Common myeloid progenitor, CD34-positive (primary cell): ENCODE measurements around the gene SLC16A6.
"Not testable (repeated sequence)": the region's sequence is repeated elsewhere in the genome, so short reads cannot be mapped to it uniquely, and the experiment has no call there.

ENCODE experiments used
- CTCF ChIA-PET: fragments of 350-600 bp; sonication (Branson Sonifier 250); formaldehyde crosslinking; loops from one replicate; lab custom pipeline; 2021; ENCODE audit warnings: antibody characterized with exemption; lab: Charles Lee
- POLR2A ChIA-PET: fragments of 350-600 bp; sonication (Branson Sonifier 250); formaldehyde crosslinking; loops from one replicate; lab custom pipeline; 2021; ENCODE audit warnings: antibody characterized with exemption; lab: Charles Lee
- DNase-seq, 3 donors: peaks; one replicate each; pipeline versions ENCODE4 v3.0.0 to v3.0.0-alpha.2; 2013
- H3K27ac ChIP-seq, 2 experiments: 1 replicate in 1 of 2; 2 replicates in 1 of 2; pipeline ENCODE4 v1.7.0; 2013; ENCODE audit warnings: inconsistent platforms in 2 of 2, low read length in 2 of 2, mild to moderate bottlenecking in 2 of 2, low read depth in 1 of 2, moderate library complexity in 1 of 2; ENCODE audit not compliant: severe bottlenecking in 2 of 2, insufficient read depth in 1 of 2, poor library complexity in 1 of 2
- H3K27me3 ChIP-seq, 5 experiments: replicated peaks in 2 of 5; 1 replicate in 3 of 5; 2 replicates in 2 of 5; pipeline versions ENCODE4 v1.6.1 to v1.7.0; 2013; ENCODE audit warnings: low read length in 4 of 5, mild to moderate bottlenecking in 2 of 5, moderate library complexity in 2 of 5, inconsistent platforms in 1 of 5; ENCODE audit not compliant: insufficient read depth in 5 of 5, control insufficient read depth in 4 of 5
- H3K36me3 ChIP-seq, 4 experiments: 1 replicate in 2 of 4; 2 replicates in 2 of 4; pipeline versions ENCODE4 v1.6.1 to v1.7.0; 2013; ENCODE audit warnings: low read length in 3 of 4, control low read depth in 1 of 4, mild to moderate bottlenecking in 1 of 4; ENCODE audit not compliant: control insufficient read depth in 4 of 4, insufficient read depth in 4 of 4
- H3K4me1 ChIP-seq, 4 experiments: 1 replicate in 3 of 4; 2 replicates in 1 of 4; pipeline versions ENCODE4 v1.6.1 to v1.7.1; 2013; ENCODE audit warnings: low read length in 3 of 4, mild to moderate bottlenecking in 3 of 4, control low read depth in 1 of 4, inconsistent platforms in 1 of 4, moderate library complexity in 1 of 4; ENCODE audit not compliant: control insufficient read depth in 4 of 4, insufficient read depth in 4 of 4; ENCODE audit errors: control extremely low read depth in 1 of 4
- H3K4me3 ChIP-seq, 7 experiments: 1 replicate in 4 of 7; 2 replicates in 3 of 7; pipeline versions ENCODE4 v1.5.1 to v1.7.0; 2013; ENCODE audit warnings: mild to moderate bottlenecking in 7 of 7, low read length in 6 of 7, moderate library complexity in 6 of 7, inconsistent platforms in 2 of 7, low read depth in 2 of 7, control low read depth in 1 of 7; ENCODE audit not compliant: insufficient read depth in 4 of 7, control insufficient read depth in 1 of 7; ENCODE audit errors: extremely low read depth in 1 of 7
- H3K9me3 ChIP-seq, 5 experiments: 1 replicate in 4 of 5; 2 replicates in 1 of 5; pipeline versions ENCODE4 v1.6.1 to v1.7.1; 2013; ENCODE audit warnings: low read length in 4 of 5, mild to moderate bottlenecking in 2 of 5, inconsistent platforms in 1 of 5, low read depth in 1 of 5, moderate library complexity in 1 of 5; ENCODE audit not compliant: control insufficient read depth in 4 of 5, insufficient read depth in 2 of 5; ENCODE audit errors: control extremely low read depth in 1 of 5
- WGBS: methylation state at CpG from one replicate; pipeline ENCODE4 v1.1.5; 2013; ENCODE audit not compliant: insufficient coverage; 5-methylcytosine and 5-hydroxymethylcytosine counted together

The SLC16A6 gene

DNA sequence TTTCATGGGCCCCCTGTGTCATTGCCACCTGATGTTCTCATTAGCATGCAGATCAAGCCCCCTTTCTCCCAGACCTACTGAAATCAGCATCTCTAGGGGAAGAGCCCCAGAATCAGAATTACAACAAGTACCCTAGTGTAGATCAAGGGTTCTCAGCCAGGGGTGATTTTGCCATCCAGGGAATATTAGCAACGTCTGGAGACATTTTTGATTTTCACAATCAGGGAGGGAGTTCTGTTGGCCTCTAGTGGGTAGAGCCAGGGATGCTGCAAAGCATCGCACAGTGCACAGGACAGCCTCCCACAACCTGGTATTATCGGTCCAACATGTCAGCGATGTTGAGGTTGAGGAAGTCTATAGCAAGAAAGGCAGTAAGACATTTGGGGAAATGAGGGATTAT, 35.8 kb downstream of the SLC16A6 start:
- peaks cover 0 to 5% (median 2%) of the 10 kb centered on the region in 4 experiments for H3K36me3 ChIP-seq
- H3K4me1 ChIP-seq, result peaks cover 26 to 70% (median 55%) of the 10 kb centered on the region in 4 experiments
- no peak overlapping the region for H3K27ac ChIP-seq
- WGBS, result 93% methylated on average over 3 of the region's 4 CpGs
- no peaks in the 10 kb centered on the region for H3K9me3 ChIP-seq
- ChIA-PET CTCF (interaction anchor here (0.9 kb wide), 1 partner anchor 10 kb away, joined by 3 read pairs; no protein-coding TSS in a partner anchor), POLR2A (no interaction called here)
- H3K27me3 ChIP-seq, result no peaks in the 10 kb centered on the region
- H3K4me3 ChIP-seq, result peak overlapping the region in 1 of 7 experiments; percentile 52
- DNase-seq, result no peak

DNA sequence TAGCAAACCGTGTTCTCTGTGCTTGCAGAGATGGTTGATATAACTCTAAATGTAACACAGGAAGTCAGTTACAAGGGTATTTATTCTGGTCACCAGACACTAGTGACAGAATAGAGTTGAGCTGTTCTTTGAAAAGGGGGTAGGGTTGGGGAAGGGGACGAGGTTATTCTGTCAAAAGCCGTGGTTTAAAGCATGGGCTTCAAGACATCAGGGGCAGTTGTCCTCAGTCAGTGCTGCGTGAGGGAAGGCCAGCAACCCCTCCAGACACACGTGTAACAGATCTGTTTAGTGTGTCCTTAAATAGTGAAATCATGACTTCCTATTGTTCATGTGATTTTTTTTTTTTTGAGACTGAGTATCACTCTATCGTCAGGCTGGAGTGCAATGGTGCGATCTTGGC, 37.5 kb downstream of the SLC16A6 start:
- CTCF ChIA-PET, result interaction anchor here (1.2 kb wide), 2 partner anchors 17 to 49 kb away, joined by 3 read pairs; no protein-coding TSS in a partner anchor
- H3K27ac ChIP-seq, H3K9me3 ChIP-seq, POLR2A ChIA-PET, H3K36me3 ChIP-seq, DNase-seq, H3K27me3 ChIP-seq, H3K4me3 ChIP-seq: not testable (repeated sequence)
- H3K4me1 ChIP-seq, result peaks cover 24 to 74% (median 59%) of the 10 kb centered on the region in 4 experiments
- 45% methylated on average over 5 of the region's 7 CpGs for WGBS

GRCh38 chr17:68249354-68249765, 41.6 kb downstream of the SLC16A6 start:
- peak; percentile 36 to 77 (median 72) for DNase-seq
- Histone ChIP-seq H3K36me3 (peaks cover 0 to 2% (median 2%) of the 10 kb centered on the region in 4 experiments), H3K4me3 (no peak overlapping the region), H3K4me1 (peaks cover 4 to 46% (median 35%) of the 10 kb centered on the region in 4 experiments), H3K27ac (peak overlapping the region in 1 of 2 experiments; percentile 43), H3K27me3 (no peaks in the 10 kb centered on the region), H3K9me3 (no peaks in the 10 kb centered on the region)
- 10% methylated on average over 6 of the region's 7 CpGs for WGBS
- POLR2A ChIA-PET, result interaction anchor here (1.1 kb wide), 1 partner anchor 11 kb away, joined by 4 read pairs; no protein-coding TSS in a partner anchor
- CTCF ChIA-PET, result interaction anchor here (1.1 to 1.9 kb wide), 4 partner anchors 9 to 186 kb away, joined by 3 to 6 read pairs (median 4); no protein-coding TSS in a partner anchor

- H3K4me1 ChIP-seq, result peaks cover 4 to 43% (median 32%) of the 10 kb centered on the region in 4 experiments
- 23% methylated on average over 3 of the region's 5 CpGs for WGBS
- peak overlapping the region in 1 of 2 experiments; percentile 43 for H3K27ac ChIP-seq
- H3K9me3 ChIP-seq, result no peaks in the 10 kb centered on the region
- ChIA-PET CTCF (interaction anchor here (0.8 to 1.9 kb wide), 7 partner anchors 10 to 218 kb away, joined by 3 to 6 read pairs (median 3); no protein-coding TSS in a partner anchor), POLR2A (interaction anchor here (1.1 to 1.6 kb wide), 2 partner anchors 10 to 12 kb away, joined by 4 to 8 read pairs; no protein-coding TSS in a partner anchor)
- peaks cover 0 to 2% (median under 1%) of the 10 kb centered on the region in 4 experiments for H3K36me3 ChIP-seq
- peak in 2 of 3 donors; percentile 64 to 73 for DNase-seq
- no peaks in the 10 kb centered on the region for H3K27me3 ChIP-seq
- H3K4me3 ChIP-seq, result peak overlapping the region in 3 of 7 experiments; percentile 80 to 89 (median 82)
These were observed 42.0 kb downstream of the SLC16A6 start for GRCh38 chr17:68248891-68249290.

DNA sequence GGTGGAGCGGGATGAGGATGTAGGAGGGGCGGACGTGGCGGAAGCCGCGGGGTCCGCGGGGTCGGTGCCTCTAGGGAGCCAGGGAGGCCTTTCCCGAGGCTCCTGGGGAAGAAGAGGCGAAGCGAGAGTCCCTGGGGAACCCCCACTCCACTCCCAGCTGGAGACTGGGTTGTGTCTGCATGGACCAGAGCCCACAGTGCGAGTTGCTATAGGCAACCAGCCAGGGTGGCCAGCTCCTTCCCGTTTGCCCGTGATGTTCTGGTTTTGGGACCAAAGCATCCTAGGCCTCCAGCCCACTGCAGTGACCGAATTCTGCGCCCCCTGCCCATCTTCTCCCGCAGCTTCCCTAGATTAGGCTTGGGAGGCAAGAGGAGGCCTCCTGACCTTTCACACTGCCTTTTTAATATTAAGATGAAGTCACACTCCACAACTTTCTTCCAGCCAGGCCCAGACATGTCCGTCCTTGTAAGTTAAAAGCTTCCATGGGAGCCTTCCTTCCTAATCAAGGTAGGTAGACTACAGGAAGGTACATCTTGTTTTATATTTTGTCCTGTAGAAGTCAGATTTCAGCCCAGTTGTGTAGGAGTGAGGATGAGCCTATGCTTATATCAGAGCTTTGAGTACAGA, 42.6 kb downstream of the SLC16A6 start:
- no peaks in the 10 kb centered on the region for H3K9me3 ChIP-seq
- H3K36me3 ChIP-seq, result peaks cover 0 to 2% (median under 1%) of the 10 kb centered on the region in 4 experiments
- no peaks in the 10 kb centered on the region for H3K27me3 ChIP-seq
- peak overlapping the region; percentile 78 to 90 for H3K27ac ChIP-seq
- ChIA-PET CTCF (interaction anchor here (0.8 to 1.9 kb wide), 8 partner anchors 10 to 218 kb away, joined by 3 to 6 read pairs (median 3); no protein-coding TSS in a partner anchor), POLR2A (interaction anchor here (0.6 to 1.6 kb wide), 9 partner anchors 8 to 254 kb away, joined by 3 to 8 read pairs (median 4); no protein-coding TSS in a partner anchor)
- H3K4me3 ChIP-seq, result peak overlapping the region; percentile 62 to 89 (median 80)
- DNase-seq, result peak in 2 of 3 donors; percentile 54 to 60
- 0% methylated on average over 17 of the region's 19 CpGs for WGBS
- H3K4me1 ChIP-seq, result peaks cover 4 to 37% (median 29%) of the 10 kb centered on the region in 4 experiments

- Histone ChIP-seq H3K36me3 (peaks cover 0 to 2% (median under 1%) of the 10 kb centered on the region in 4 experiments), H3K4me3 (peak within 1 kb of the TSS; percentile 62 to 89 (median 80)), H3K9me3 (no peaks in the 10 kb centered on the region), H3K4me1 (peaks cover 0 to 32% (median 24%) of the 10 kb centered on the region in 4 experiments), H3K27me3 (no peaks in the 10 kb centered on the region), H3K27ac (peak within 1 kb of the TSS; percentile 80 to 90)
- ChIA-PET CTCF (interaction anchor here (0.8 to 1.9 kb wide), 6 partner anchors 34 to 219 kb away, joined by 3 to 6 read pairs (median 3); no protein-coding TSS in a partner anchor), POLR2A (interaction anchor here (0.6 to 1.6 kb wide), 9 partner anchors 8 to 255 kb away, joined by 3 to 8 read pairs (median 4); no protein-coding TSS in a partner anchor)
- peak; percentile 93 to 97 (median 97) for DNase-seq
- WGBS, result 0% methylated on average over 88 of the region's 97 CpGs
These were observed 43.3 kb downstream of the SLC16A6 start, which contains the start of gene AMZ2 for GRCh38 chr17:68247445-68248198. Gene AMZ2 (plus strand): TSS chr17:68248043. CDS start chr17:68250188, 2,145 bp downstream.
